ENCODE results near the gene BCOR.

The BCOR gene

DNA sequence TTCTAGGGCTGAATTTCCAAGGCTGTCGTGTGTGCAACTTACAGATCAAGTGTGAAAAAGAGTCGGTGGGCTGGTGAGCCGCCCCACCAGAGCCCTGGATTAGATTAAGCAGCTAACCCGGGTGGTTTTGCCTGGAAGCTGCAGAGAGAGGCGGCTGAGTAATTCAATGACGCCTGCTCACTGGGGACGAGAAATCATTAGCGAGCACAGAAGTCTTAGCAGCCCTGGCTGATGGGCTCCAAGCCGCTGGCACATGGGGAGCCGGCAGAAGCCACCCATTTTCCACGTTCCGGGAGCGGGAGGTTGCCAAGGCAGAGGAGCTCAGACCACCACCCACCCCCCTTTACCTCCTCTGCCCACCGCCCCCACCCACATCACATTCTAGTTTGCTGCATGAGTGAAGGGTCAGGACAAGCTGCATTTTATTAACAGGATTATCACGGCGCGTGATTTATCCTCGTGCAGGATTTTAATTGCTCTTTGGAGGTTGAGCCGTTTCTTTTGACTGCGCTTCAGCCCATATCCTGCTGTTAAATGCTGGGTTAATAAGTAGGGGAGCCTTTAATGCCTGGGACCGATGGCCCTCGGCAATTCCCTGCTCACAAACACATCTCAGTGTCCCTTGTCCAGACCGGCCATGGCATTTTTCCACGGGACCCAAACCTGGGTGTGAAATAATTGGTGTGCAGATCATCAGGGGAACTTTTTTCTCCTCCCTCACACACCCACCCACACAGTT, 19.1 kb downstream of the BCOR start:
- H3K27me3 ChIP-seq (ENCODE audit: control insufficient read depth in 5 of 5, insufficient read depth in 4 of 5, low read length in 5 of 5): peaks cover 4 to 22% (median 15%) of the 10 kb centered on the region in 5 donors
- peaks cover 0 to 24% (median 12%) of the 10 kb centered on the region in 5 donors for H3K4me1 ChIP-seq (ENCODE audit: control insufficient read depth in 5 of 5, insufficient read depth in 5 of 5, low read length in 5 of 5)
- no peak overlapping the region for H3K27ac ChIP-seq (ENCODE audit: low read depth, low read length)
- H3K9ac ChIP-seq (ENCODE audit: low read length in 5 of 5): no peak overlapping the region
- no peak overlapping the region for H3K4me3 ChIP-seq (ENCODE audit: low read depth in 1 of 5, low read length in 5 of 5)
- H3K36me3 ChIP-seq (ENCODE audit: control insufficient read depth in 5 of 5, insufficient read depth in 5 of 5, low read length in 5 of 5): peaks cover 0 to 22% (median 18%) of the 10 kb centered on the region in 5 donors
- H3K9me3 ChIP-seq (ENCODE audit: control insufficient read depth in 5 of 5, low read length in 5 of 5): no peaks in the 10 kb centered on the region

DNA sequence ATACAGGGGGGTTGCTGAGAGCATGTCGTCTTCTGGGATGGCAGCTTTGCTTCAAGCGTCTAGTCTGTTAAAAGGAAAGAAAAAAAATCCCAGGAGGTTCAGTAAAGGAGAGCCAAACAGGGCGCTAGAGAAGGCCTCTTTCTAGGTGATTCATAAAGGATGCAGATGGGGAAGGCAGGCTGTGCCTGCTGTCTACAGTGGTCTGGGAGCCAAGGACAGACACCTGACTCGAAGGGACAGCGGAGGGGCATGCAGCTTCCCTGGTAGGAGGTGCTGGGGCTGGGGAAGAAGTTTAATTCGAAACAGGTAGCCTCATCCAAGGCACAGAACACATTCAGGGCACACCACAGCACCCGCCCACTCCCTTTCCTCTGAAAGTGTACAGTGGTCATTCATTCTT, 19.9 kb downstream of the BCOR start:
- H3K27ac ChIP-seq (ENCODE audit: low read depth, low read length): no peak overlapping the region
- H3K36me3 ChIP-seq (ENCODE audit: control insufficient read depth in 5 of 5, insufficient read depth in 5 of 5, low read length in 5 of 5): peaks cover 0 to 29% (median 24%) of the 10 kb centered on the region in 5 donors
- peaks cover 4 to 21% (median 9%) of the 10 kb centered on the region in 5 donors for H3K27me3 ChIP-seq (ENCODE audit: control insufficient read depth in 5 of 5, insufficient read depth in 4 of 5, low read length in 5 of 5)
- H3K4me3 ChIP-seq (ENCODE audit: low read depth in 1 of 5, low read length in 5 of 5): no peak overlapping the region
- no peak overlapping the region for H3K9ac ChIP-seq (ENCODE audit: low read length in 5 of 5)
- H3K9me3 ChIP-seq (ENCODE audit: control insufficient read depth in 5 of 5, low read length in 5 of 5): no peaks in the 10 kb centered on the region
- H3K4me1 ChIP-seq (ENCODE audit: control insufficient read depth in 5 of 5, insufficient read depth in 5 of 5, low read length in 5 of 5): peaks cover 0 to 18% (median 5%) of the 10 kb centered on the region in 5 donors

DNA sequence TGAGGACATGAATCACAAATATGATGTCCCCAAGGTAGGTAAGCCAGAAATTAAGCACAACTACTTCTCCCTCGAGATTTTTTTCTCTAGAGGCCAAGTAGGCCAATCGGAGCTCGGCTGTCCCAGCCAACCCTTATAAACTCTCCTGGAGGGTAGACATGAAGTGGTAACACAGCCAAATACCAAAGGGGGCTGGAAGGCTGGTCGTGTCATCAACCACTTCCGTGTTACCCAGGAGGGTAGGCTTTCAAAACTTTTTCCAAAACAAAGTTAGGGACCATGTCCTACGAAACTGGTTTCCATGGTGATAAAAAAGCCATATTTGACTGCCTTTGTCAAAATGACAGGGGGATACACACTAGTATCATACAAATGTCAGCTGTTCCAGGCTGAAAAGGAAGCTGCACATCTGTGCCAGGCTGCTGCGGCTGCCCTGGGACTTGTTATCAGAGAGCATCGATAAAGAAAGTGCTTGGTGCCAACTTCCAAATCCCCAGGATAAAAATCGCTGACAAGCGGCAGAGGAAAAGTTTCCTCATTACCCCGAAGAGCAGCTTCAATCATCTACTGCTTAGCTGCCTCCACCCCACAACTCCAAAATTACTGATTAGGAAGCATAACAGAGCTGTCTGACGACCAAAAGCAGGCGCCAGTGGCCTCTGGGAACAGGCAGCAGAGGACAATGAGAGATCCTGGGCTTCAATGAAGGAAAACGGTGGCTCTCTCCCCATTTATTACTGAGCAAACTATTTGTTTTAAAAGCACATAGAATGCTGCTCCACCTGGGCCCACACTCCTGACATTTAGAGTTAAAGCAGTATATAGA, 20.8 kb downstream of the BCOR start:
- H3K27ac ChIP-seq (ENCODE audit: low read depth, low read length): no peak overlapping the region
- H3K4me1 ChIP-seq (ENCODE audit: control insufficient read depth in 5 of 5, insufficient read depth in 5 of 5, low read length in 5 of 5): peaks cover 0 to 12% (median 0%) of the 10 kb centered on the region in 5 donors
- H3K27me3 ChIP-seq (ENCODE audit: control insufficient read depth in 5 of 5, insufficient read depth in 4 of 5, low read length in 5 of 5): peaks cover 0 to 15% (median 4%) of the 10 kb centered on the region in 5 donors
- H3K36me3 ChIP-seq (ENCODE audit: control insufficient read depth in 5 of 5, insufficient read depth in 5 of 5, low read length in 5 of 5): peaks cover 0 to 39% (median 32%) of the 10 kb centered on the region in 5 donors
- no peaks in the 10 kb centered on the region for H3K9me3 ChIP-seq (ENCODE audit: control insufficient read depth in 5 of 5, low read length in 5 of 5)
- no peak overlapping the region for H3K4me3 ChIP-seq (ENCODE audit: low read depth in 1 of 5, low read length in 5 of 5)
- H3K9ac ChIP-seq (ENCODE audit: low read length in 5 of 5): no peak overlapping the region

DNA sequence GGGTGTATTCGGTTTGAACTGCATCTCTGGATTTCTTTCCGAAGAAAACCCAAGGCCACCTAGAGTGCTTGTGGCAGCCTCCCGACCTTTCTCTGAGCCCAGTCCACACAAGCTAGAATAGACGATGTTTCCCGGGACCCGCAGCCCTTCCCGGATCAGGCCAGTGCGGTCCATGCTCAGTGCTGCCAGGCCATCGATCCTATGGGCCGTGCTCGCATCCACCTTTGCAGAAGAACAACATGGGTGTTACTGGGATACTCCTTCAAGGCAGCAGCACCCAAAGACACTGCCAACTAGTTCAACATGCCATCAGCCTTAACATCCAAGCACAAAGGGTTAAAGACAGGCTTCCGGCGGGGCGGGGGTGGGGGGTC, 22.8 kb downstream of the BCOR start:
- peaks cover 0 to 2% (median 0%) of the 10 kb centered on the region in 5 donors for H3K9me3 ChIP-seq (ENCODE audit: control insufficient read depth in 5 of 5, low read length in 5 of 5)
- H3K27ac ChIP-seq (ENCODE audit: low read depth, low read length): no peak overlapping the region
- peaks cover 0 to 50% (median 42%) of the 10 kb centered on the region in 5 donors for H3K36me3 ChIP-seq (ENCODE audit: control insufficient read depth in 5 of 5, insufficient read depth in 5 of 5, low read length in 5 of 5)
- H3K27me3 ChIP-seq (ENCODE audit: control insufficient read depth in 5 of 5, insufficient read depth in 4 of 5, low read length in 5 of 5): peaks cover 0 to 12% (median 3%) of the 10 kb centered on the region in 5 donors
- H3K9ac ChIP-seq (ENCODE audit: low read length in 5 of 5): no peak overlapping the region
- H3K4me3 ChIP-seq (ENCODE audit: low read depth in 1 of 5, low read length in 5 of 5): no peak overlapping the region
- H3K4me1 ChIP-seq (ENCODE audit: control insufficient read depth in 5 of 5, insufficient read depth in 5 of 5, low read length in 5 of 5): peaks cover 0 to 7% (median 0%) of the 10 kb centered on the region in 5 donors

DNA sequence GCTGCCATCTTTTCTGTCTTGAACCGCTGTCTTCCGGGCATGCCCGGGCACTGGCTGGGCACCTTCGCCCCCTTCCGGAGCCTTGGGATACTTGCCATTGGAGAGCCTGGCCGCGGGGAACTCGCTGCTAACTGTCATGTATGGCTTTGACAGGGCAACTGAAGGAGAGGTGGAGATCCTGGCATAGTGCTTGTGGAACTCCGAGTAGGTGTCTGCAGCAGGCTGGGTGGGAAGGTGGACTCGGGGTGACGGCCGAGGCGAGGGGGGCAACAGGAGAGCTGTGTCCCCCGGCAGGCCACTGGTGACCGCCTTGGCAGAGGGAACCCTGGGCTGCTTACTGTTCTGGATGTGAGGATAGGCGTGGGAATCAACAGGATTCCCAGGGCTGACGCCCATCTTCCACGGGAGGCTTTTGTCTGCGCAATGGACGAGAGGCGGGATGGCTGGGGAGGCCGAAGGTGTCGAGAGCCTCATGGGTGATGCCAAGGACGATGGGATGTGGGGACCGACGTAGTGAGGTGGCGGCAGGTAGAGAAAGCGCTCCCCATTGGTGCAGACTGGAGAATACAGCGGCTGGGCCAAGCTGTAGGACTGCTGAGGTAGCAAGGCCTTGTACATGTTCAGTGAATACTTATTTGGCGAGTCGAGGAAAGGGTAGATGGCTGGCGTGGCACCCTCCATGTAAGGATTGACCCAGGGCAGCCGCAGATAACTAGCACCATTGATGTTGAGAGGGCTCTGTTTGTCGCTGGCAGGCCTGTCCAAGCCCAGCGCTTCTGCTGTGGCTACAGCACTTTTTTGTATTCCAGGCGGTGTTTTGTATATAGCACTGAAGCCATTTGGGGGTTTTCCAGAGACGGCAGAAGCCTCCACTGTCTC, 23.4 kb downstream of the BCOR start:
- H3K4me1 ChIP-seq (ENCODE audit: control insufficient read depth in 5 of 5, insufficient read depth in 5 of 5, low read length in 5 of 5): peaks cover 0 to 2% (median 0%) of the 10 kb centered on the region in 5 donors
- no peak overlapping the region for H3K9ac ChIP-seq (ENCODE audit: low read length in 5 of 5)
- peaks cover 0 to 54% (median 46%) of the 10 kb centered on the region in 5 donors for H3K36me3 ChIP-seq (ENCODE audit: control insufficient read depth in 5 of 5, insufficient read depth in 5 of 5, low read length in 5 of 5)
- no peak overlapping the region for H3K27ac ChIP-seq (ENCODE audit: low read depth, low read length)
- peaks cover 0 to 11% (median 3%) of the 10 kb centered on the region in 5 donors for H3K27me3 ChIP-seq (ENCODE audit: control insufficient read depth in 5 of 5, insufficient read depth in 4 of 5, low read length in 5 of 5)
- H3K4me3 ChIP-seq (ENCODE audit: low read depth in 1 of 5, low read length in 5 of 5): no peak overlapping the region
- peaks cover 0 to 2% (median 0%) of the 10 kb centered on the region in 5 donors for H3K9me3 ChIP-seq (ENCODE audit: control insufficient read depth in 5 of 5, low read length in 5 of 5)

DNA sequence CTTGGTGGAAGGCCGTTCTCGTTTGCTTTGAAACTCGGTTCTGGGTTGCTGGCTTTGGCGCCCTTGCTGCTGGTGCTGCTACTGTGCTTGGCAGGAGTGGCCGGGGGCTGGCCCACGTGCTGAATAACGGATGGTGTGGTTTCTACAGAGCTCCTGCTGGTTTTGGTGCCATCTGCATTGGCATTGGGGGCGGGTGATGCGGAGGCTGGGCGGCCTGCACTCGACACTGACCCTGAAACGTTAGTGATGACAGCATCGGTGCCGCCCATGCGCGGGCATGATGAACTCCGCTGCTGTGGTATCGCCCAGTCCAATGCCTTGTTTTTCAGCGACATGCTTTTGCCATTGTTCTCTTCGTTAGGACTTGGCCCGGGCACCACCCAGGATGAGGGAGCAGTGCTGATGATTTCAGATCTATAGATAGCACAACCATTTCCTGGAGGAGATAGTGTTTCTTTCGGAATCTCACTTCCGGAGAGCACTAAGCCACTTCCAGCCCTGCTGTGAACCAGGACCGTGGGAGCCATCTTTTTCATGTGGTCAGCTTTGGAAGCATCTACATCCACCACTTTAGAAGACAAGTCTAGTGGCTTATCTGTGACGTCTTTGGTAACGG, 24.2 kb downstream of the BCOR start:
- Histone ChIP-seq H3K9me3 (ENCODE audit: control insufficient read depth in 5 of 5, low read length in 5 of 5) (peaks cover 0 to 6% (median 0%) of the 10 kb centered on the region in 5 donors), H3K4me3 (ENCODE audit: low read depth in 1 of 5, low read length in 5 of 5) (no peak overlapping the region), H3K27ac (ENCODE audit: low read depth, low read length) (no peak overlapping the region), H3K27me3 (ENCODE audit: control insufficient read depth in 5 of 5, insufficient read depth in 4 of 5, low read length in 5 of 5) (peaks cover 0 to 11% (median 0%) of the 10 kb centered on the region in 5 donors), H3K9ac (ENCODE audit: low read length in 5 of 5) (no peak overlapping the region), H3K36me3 (ENCODE audit: control insufficient read depth in 5 of 5, insufficient read depth in 5 of 5, low read length in 5 of 5) (peaks cover 0 to 61% (median 46%) of the 10 kb centered on the region in 5 donors), H3K4me1 (ENCODE audit: control insufficient read depth in 5 of 5, insufficient read depth in 5 of 5, low read length in 5 of 5) (no peaks in the 10 kb centered on the region)

DNA sequence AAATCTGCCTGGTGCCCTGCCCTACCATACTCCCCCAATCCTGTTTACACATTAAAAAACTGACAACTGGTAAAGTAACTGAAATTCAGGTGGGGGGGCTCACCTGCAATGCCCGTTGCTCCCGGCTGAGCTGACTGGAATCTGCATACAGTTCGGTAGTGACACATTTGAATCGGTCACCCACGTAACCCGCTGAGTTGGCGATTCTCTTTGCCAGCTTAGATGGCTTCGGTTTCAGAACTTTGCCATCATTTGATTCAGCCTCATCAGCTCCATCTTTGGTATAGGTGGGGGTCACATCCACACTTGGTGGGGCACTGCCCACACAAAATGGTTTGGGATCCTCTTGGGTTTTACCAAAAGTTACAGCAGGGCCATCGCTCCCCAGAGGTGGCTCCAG, 25.5 kb downstream of the BCOR start:
- Histone ChIP-seq H3K4me3 (ENCODE audit: low read depth in 1 of 5, low read length in 5 of 5) (no peak overlapping the region), H3K9ac (ENCODE audit: low read length in 5 of 5) (no peak overlapping the region), H3K4me1 (ENCODE audit: control insufficient read depth in 5 of 5, insufficient read depth in 5 of 5, low read length in 5 of 5) (no peaks in the 10 kb centered on the region), H3K9me3 (ENCODE audit: control insufficient read depth in 5 of 5, low read length in 5 of 5) (peaks cover 0 to 6% (median 0%) of the 10 kb centered on the region in 5 donors), H3K36me3 (ENCODE audit: control insufficient read depth in 5 of 5, insufficient read depth in 5 of 5, low read length in 5 of 5) (peaks cover 0 to 68% (median 46%) of the 10 kb centered on the region in 5 donors), H3K27ac (ENCODE audit: low read depth, low read length) (no peak overlapping the region), H3K27me3 (ENCODE audit: control insufficient read depth in 5 of 5, insufficient read depth in 4 of 5, low read length in 5 of 5) (peaks cover 0 to 10% (median 0%) of the 10 kb centered on the region in 5 donors)

DNA sequence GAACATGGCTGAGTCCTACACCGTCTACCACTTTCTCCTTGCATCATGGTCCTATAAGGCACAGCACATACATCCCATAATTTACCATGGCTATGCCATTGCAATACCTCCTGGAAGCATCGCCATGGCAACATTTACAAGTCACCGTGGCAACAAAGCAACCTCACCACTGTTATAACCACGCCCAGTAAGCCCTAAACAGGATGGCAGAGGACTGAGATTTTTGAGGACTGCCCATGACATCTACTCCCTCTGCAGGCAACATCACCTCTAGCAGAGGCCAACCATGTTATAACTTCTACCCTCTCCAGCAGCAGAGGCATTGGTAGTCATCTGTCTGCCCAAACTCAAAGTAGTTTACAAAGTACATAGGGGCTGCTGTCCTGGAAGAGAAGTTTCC, 29.7 kb downstream of the BCOR start:
- Histone ChIP-seq H3K9ac (ENCODE audit: low read length in 5 of 5) (no peak overlapping the region), H3K27ac (ENCODE audit: low read depth, low read length) (no peak overlapping the region), H3K36me3 (ENCODE audit: control insufficient read depth in 5 of 5, insufficient read depth in 5 of 5, low read length in 5 of 5) (peaks cover 0 to 63% (median 33%) of the 10 kb centered on the region in 5 donors), H3K27me3 (ENCODE audit: control insufficient read depth in 5 of 5, insufficient read depth in 4 of 5, low read length in 5 of 5) (peaks cover 0 to 13% (median 6%) of the 10 kb centered on the region in 5 donors), H3K9me3 (ENCODE audit: control insufficient read depth in 5 of 5, low read length in 5 of 5) (peaks cover 0 to 6% (median 0%) of the 10 kb centered on the region in 5 donors), H3K4me1 (ENCODE audit: control insufficient read depth in 5 of 5, insufficient read depth in 5 of 5, low read length in 5 of 5) (peaks cover 0 to 6% (median 0%) of the 10 kb centered on the region in 5 donors), H3K4me3 (ENCODE audit: low read depth in 1 of 5, low read length in 5 of 5) (no peak overlapping the region)

DNA sequence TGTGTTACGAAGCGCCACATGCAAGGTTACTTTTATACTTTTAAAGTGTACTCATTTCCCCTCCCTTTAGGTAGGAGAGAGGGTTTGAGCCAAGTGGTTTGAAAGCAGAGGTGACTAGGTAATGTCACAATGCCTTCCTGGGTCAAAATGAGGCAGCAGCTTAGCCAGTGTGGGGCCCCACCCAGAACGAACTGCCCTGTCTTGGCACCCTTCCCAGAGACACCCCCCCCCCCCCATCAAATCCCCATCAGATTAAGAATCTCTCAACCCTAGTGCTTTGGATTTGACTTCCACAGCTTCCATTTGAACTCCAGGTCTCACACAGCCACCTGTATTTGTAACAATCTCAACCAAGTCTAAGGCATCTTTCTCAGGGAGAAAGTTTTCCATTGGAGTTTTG, 31.1 kb downstream of the BCOR start:
- Histone ChIP-seq H3K27ac (ENCODE audit: low read depth, low read length) (no peak overlapping the region), H3K4me3 (ENCODE audit: low read depth in 1 of 5, low read length in 5 of 5) (no peak overlapping the region), H3K4me1 (ENCODE audit: control insufficient read depth in 5 of 5, insufficient read depth in 5 of 5, low read length in 5 of 5) (peaks cover 0 to 6% (median 0%) of the 10 kb centered on the region in 5 donors), H3K9ac (ENCODE audit: low read length in 5 of 5) (no peak overlapping the region), H3K9me3 (ENCODE audit: control insufficient read depth in 5 of 5, low read length in 5 of 5) (peaks cover 0 to 6% (median 0%) of the 10 kb centered on the region in 5 donors), H3K36me3 (ENCODE audit: control insufficient read depth in 5 of 5, insufficient read depth in 5 of 5, low read length in 5 of 5) (peaks cover 0 to 64% (median 40%) of the 10 kb centered on the region in 5 donors), H3K27me3 (ENCODE audit: control insufficient read depth in 5 of 5, insufficient read depth in 4 of 5, low read length in 5 of 5) (peaks cover 0 to 13% (median 6%) of the 10 kb centered on the region in 5 donors)

All from subcutaneous abdominal adipose tissue (tissue), 5 donors.